NT2/D1 (cell line): ENCODE measurements around the gene NANOS1.

Experiments
- SUZ12 ChIP-seq: IDR thresholded peaks from 2 replicates; pipeline ENCODE4 v1.6.1; 2011; ENCODE audit not compliant: insufficient read length, insufficient read depth; ENCODE audit errors: extremely low read depth
- YY1 ChIP-seq: IDR thresholded peaks from 2 replicates; pipeline ENCODE4 v1.6.1; 2011; ENCODE audit not compliant: insufficient read length, insufficient read depth
- ZNF274 ChIP-seq: IDR thresholded peaks from 2 replicates; pipeline ENCODE4 v1.6.1; 2011; ENCODE audit warnings: mild to moderate bottlenecking, low read depth, low read length

DNA sequence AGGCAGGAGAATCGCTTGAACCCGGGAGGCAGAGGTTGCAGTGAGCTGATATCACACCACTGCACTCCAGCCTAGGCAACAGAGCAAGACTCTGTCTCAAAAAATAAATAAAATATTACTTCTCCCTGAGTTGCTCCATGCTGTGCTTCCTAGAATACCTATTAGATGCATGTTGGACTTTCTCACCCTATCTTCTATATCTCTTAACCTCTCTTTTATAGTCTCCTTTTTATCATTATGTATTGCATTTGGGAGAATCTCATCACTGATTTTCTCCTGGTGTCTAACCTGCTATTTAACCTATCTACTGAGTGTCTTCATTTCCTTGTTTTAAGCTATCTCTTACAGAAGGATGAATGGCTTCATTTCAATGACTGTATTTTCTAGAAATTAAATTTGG, 32.1 kb upstream of the NANOS1 start:
- no peak for TF ChIP-seq ZNF274
- no peak for TF ChIP-seq YY1
- TF ChIP-seq SUZ12: no peak
